ENCODE results near the gene KLF16. TPM values are rescaled to one million over a fixed set of nuclear protein-coding genes. Genes with fewer than 3 reads are reported as not detected.

The KLF16 gene
- total RNA-seq, 1 experiment from 2014 or later = 5.5 TPM

GRCh38 chr19:1823539-1824251 is 39.7 kb downstream of the KLF16 start:
- DNase-seq (ENCODE audit: low read depth) = no peak

- DNase-seq (ENCODE audit: low read depth) = no peak
Observed at GRCh38 chr19:1823020-1823419, 40.4 kb downstream of the KLF16 start.

- no peak for DNase-seq (ENCODE audit: low read depth)
Observed at GRCh38 chr19:1822210-1822609, 41.2 kb downstream of the KLF16 start.

- no peak for DNase-seq (ENCODE audit: low read depth)
Observed at GRCh38 chr19:1819341-1820255, 43.8 kb downstream of the KLF16 start.

- DNase-seq (ENCODE audit: low read depth) = no peak
Observed at GRCh38 chr19:1818549-1819195, 44.7 kb downstream of the KLF16 start.

GRCh38 chr19:1817553-1818179 is 45.7 kb downstream of the KLF16 start:
- DNase-seq (ENCODE audit: low read depth) = no peak

- DNase-seq (ENCODE audit: low read depth) = no peak
Observed at GRCh38 chr19:1816530-1817298, 46.7 kb downstream of the KLF16 start.

- DNase-seq (ENCODE audit: low read depth) = no peak
Observed at GRCh38 chr19:1815605-1816529, 47.5 kb downstream of the KLF16 start.

GRCh38 chr19:1814833-1815604 is 48.4 kb downstream of the KLF16 start:
- DNase-seq (ENCODE audit: low read depth) = no peak

GRCh38 chr19:1814391-1814790 is 49.0 kb downstream of the KLF16 start:
- DNase-seq (ENCODE audit: low read depth) = no peak

- DNase-seq (ENCODE audit: low read depth) = no peak
Observed at GRCh38 chr19:1813192-1814182, 49.9 kb downstream of the KLF16 start.

GRCh38 chr19:1812426-1813191 is 50.8 kb downstream of the KLF16 start:
- peak; percentile 98 for DNase-seq (ENCODE audit: low read depth)

GRCh38 chr19:1811942-1812425 is 51.4 kb downstream of the KLF16 start, which contains the start of gene ATP8B3:
Gene ATP8B3, minus strand, starts transcription at chr19:1812276. Its CDS starts 540 bp downstream, at chr19:1811736.
- no peak for DNase-seq (ENCODE audit: low read depth)

GRCh38 chr19:1811472-1811894 is 51.9 kb downstream of the KLF16 start:
- peak; percentile 96 for DNase-seq (ENCODE audit: low read depth)

GRCh38 chr19:1810439-1811160 is 52.8 kb downstream of the KLF16 start:
- no peak for DNase-seq (ENCODE audit: low read depth)

- no peak for DNase-seq (ENCODE audit: low read depth)
Observed at GRCh38 chr19:1809678-1810077, 53.7 kb downstream of the KLF16 start.
